Hepatic stellate cell (primary cell): ENCODE results near the gene GFER.

Experiments
- DNase-seq: peaks from one replicate; pipeline ENCODE4 v3.0.0; 2011; ENCODE audit warnings: low spot score

Gene GFER

GRCh38 chr16:1990351-1991134 is 6.5 kb downstream of the GFER start:
- no peak for DNase-seq

- no peak for DNase-seq
These were observed 7.2 kb downstream of the GFER start for GRCh38 chr16:1991135-1991551.

- no peak for DNase-seq
These were observed 7.6 kb downstream of the GFER start for GRCh38 chr16:1991588-1991947.

- peak; percentile 90 for DNase-seq
These were observed 8.1 kb downstream of the GFER start for GRCh38 chr16:1991948-1992703.

GRCh38 chr16:1992704-1993317 is 8.8 kb downstream of the GFER start:
- no peak for DNase-seq

DNA sequence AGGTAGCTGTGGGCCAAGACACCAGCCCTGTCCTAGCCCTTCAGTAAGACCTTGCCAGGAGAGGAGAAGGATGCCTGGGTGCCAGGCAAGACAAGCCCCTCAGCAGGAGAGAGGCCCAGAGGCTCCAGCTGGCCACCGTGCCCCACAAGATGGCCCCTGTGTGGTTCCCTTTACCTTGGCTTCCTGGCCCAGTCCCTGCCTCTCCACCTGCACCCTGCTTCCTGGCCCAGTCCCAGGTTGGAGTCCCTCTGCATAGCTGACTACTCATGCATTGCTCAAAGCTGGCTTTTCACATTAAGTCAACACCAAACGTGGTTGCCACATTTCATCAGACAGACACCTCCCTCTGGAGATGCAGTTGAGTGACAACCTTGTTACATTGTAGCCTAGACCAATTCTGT is 9.7 kb downstream of the GFER start:
- DNase-seq: no peak

GRCh38 chr16:1997494-1998359 is 13.7 kb downstream of the GFER start:
- no peak for DNase-seq

- DNase-seq: no peak
These were observed 14.4 kb downstream of the GFER start for GRCh38 chr16:1998360-1998835.

DNA sequence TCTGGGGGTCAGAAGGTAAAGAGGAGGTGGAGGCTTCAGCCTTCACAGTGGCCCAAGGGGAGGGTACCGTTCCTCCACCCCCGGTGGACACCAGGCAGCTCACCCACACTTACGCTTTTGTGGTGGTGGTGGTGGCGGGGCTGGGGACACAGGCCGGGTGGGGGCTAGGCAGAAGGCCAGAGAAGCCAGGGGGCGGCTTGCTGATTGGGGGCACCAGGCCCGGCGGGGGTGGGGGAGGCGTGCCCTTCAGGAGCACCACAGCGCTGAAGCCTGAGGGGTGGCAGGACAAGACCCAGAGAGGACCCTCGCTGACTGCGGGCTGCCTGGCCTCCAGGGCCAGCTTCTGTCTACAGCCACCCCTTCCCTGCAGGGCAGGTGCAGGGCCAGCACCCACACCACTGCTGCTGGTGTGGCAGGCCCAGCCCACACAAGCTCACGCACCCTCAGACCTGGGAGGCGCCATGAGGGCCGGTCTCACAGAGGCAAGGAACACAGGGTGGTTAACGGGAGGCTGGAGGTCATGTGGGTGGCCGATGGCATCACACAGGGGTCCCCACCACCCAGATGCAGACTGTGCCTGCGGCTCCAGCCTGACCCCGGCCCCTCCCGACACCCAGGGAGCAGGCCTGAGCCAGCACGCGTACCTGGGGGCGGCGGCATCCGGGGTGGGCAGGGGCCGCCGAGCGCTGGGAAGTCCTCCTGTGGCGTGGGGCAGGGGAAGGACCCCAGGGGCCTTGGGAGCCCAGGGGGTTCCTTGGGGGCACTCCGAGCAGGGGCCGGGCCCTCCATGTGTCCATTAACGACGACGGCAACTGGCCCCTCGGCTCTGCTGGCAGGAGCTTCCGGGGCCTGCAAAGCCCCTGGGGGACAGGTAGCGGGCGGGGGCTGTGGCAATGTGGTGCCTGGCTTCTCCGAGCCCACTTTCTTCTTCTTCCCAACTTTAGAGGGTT is 15.1 kb downstream of the GFER start:
- no peak for DNase-seq

DNA sequence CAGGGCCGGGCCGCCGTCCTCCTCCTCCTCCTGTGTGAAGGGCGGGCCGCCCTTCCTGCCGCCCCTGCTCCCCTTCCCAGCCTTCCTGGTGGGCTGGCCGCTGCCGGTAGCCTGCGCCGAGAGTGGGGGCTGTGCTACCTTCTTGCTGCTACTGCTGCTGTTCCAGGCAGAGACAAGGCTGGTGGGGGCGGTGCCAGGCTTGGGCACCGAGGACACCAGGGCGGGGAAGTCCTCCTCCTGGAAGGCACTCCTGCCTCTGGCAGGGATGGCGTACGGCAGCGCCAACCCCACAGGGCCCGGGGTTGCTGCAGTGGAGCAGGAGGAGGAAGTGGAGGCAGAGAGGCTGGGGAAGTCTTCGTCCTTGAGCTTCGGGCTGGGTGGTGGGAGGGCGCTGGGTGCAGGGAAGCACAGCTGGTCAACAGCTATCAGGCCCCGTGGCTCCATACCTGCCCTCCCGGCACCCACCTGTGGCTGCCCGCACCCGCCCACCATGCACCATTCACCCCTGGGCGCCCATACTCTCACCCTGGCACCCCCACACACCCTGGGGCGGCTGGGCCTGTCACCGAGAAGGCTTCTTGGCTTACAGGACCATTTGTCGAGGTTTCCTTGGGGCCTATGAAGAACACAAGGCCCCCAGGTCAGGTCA is 16.0 kb downstream of the GFER start:
- no peak for DNase-seq

DNA sequence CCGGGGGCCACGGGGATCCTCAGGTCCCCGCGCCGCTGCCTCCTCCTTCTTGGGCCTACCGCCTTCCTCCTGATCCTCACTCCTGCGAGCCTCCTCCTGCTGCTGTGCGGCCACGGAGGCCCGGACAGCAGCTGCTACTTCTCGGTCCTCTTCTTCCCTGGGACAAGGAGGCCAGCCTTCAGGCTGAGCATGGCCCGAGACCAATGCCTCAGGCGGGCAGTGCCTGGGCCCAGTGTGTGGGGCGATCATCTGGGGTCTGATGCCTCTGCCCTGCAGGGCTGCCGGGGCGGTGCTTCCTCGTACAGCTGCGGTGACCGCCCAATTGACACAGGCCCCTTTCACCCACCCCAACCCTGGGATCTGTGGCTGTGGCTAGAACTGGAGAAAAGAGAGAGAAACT is 17.0 kb downstream of the GFER start:
- no peak for DNase-seq

GRCh38 chr16:2001456-2002355 is 17.7 kb downstream of the GFER start:
- DNase-seq: no peak

DNA sequence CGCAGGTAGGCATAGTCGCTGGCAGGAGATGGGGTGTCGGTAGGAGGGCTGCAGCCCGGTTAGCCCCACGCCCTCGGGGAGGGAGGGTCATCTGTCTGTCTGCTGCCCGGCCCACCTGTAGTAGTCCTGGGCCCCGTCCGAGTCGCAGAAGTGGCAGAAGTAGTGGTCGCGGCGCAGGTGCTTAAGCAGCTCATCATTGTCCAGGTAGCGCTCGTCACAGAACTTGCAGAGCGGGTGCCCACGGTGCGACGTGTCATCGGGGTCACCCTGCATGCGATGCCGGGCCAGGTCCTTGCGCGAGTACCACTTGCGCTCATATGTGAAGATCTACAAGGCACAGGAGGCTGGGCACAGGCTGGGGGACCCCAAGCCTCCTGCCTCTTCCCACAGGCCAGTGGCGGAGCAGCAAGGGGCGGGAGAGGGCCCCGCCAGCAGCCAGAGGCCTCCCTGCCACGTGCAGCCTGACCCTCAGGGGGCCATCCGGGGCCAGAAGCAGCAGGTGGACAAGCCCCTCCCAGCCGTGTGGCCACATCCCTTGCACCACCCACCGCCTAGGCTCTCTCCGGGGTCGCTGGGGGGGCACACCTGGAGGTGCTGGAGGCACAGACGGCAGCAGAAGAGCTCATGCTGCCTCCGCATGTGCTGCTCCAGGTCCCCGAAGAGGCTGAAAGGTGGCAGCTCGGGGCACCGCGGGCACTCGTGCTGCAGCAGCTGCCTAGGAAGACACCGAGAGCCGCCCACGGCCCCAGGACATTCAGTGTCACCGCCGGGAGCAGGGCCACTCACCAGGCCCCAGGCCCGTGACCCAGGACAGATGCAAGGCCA is 18.6 kb downstream of the GFER start:
- DNase-seq: no peak

- no peak for DNase-seq
These were observed 19.3 kb downstream of the GFER start for GRCh38 chr16:2003231-2003826.

DNA sequence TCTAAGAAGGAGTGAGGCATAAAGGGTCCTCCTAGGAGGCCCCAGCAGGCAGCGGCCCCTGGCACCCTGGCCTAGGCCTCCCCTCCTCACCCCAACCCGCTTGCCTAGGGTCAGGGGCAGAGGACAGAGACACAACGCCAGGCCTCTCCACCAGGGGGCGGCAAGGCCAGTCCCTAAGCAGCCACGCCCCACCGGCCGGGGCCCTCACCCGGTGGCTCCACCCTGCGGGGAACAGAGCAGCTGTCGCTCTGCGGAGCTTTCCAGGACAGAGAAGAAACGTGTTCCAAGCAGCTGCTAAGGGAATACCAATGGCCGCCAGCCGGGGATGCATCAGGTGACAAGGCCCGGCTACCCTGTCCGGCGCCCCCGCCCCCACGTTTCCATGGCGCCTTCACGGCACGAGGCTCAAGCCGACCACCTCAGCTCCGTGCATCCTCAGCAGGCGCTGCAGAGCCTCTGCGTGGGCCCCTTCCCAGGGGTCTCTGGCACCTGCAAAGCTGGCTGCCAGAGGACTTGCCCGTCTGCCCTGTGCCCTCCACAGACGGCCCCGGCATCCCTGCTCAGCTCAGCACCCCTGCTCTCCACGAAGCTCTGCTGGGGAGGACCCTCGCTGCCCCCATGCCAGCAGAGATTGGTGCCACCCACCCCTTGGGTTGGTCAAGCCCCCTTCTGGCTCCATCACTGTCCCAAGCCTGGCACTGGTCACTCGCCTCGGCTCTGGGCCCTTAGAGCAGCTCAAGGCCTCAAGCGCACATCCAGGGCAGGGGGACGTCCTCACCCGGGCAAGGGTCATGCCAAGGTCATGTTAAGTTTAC is 20.0 kb downstream of the GFER start:
- peak; percentile 96 for DNase-seq

DNA sequence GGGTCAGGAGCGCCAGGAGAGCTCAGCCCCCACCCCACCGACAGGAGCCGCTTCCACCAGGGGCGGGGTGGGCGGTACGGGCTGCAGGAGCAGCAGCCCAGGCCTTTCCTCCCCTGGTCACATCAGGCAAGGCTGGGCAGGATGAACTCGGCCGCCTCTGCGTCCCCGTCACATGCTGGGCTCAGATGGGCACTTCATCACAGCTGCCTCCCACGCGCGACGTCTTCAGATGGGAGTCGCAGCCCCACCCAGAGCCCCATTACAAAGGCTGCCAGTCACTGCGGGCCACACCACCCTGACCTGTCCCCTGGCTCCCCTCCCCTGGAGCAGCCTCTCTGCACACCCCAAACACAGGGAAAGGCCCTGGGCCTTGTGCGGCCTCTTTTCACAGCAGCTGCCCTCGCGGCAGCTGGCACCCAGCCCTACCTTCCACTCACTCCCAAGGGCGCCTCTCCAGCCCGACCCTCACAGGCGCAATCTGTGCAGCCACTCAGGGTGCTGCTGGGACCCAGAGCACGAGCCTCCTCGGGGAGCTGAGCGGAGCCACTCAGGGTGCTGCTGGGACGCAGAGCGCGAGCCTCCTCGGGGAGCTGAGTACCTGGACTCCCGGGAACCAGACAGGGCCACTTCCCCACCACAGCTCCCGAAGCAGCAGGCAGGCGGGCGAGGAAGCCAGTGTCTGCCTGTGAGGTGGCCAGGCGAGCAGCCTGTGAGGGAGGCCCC is 21.0 kb downstream of the GFER start:
- no peak for DNase-seq
